OCI-LY3 (cell line): ENCODE data around the gene KLC3.

Source experiments
- H2AFZ ChIP-seq: fragments of 200-600, 300-600 bp; shearing (Covaris generic); 2 replicates; pipeline ENCODE4 v1.6.0; 2014; ENCODE audit warnings: antibody characterized with exemption, low read depth, low read length
- H3K27ac ChIP-seq: fragments of 200-600, 300-600 bp; sonication (generic); 2 replicates; pipeline ENCODE4 v1.5.1; 2014; ENCODE audit warnings: mild to moderate bottlenecking, low read length, moderate library complexity, mixed read lengths
- H3K27me3 ChIP-seq: fragments of 200-600, 300-600 bp; sonication (generic); 2 replicates; pipeline ENCODE4 v1.6.1; 2014; ENCODE audit warnings: low read depth, low read length, mixed read lengths
- H3K36me3 ChIP-seq: fragments of 200-600, 300-600 bp; sonication (generic); replicated peaks from 2 replicates; pipeline ENCODE3; 2014; ENCODE audit warnings: low read depth, low read length, mixed read lengths
- H3K4me1 ChIP-seq: fragments of 300-600, 200-600 bp; sonication (generic); 2 replicates; pipeline ENCODE4 v1.6.1; 2014; ENCODE audit warnings: low read length, mixed read lengths
- H3K4me2 ChIP-seq: fragments of 200-600, 300-600 bp; sonication (generic); 2 replicates; pipeline ENCODE4 v1.6.1; 2014; ENCODE audit warnings: low read length, mixed read lengths
- H3K4me3 ChIP-seq: fragments of 300-600, 200-600 bp; sonication (generic); 2 replicates; pipeline ENCODE4 v1.5.1; 2014; ENCODE audit warnings: antibody characterized with exemption, mild to moderate bottlenecking, low read length, moderate library complexity
- H3K79me2 ChIP-seq: fragments of 300-600, 200-600 bp; shearing (Covaris generic); 2 replicates; pipeline ENCODE4 v1.6.1; 2014; ENCODE audit warnings: mild to moderate bottlenecking, low read length, mixed read lengths
- H3K9ac ChIP-seq: fragments of 300-600, 200-600 bp; shearing (Covaris generic); 2 replicates; pipeline ENCODE4 v1.6.0; 2014; ENCODE audit warnings: mild to moderate bottlenecking, low read length, moderate library complexity
- H3K9me3 ChIP-seq: fragments of 200-600, 300-600 bp; shearing (Covaris generic); 2 replicates; pipeline ENCODE4 v1.6.1; 2014; ENCODE audit warnings: low read length, mixed read lengths; ENCODE audit not compliant: insufficient read depth
- H4K20me1 ChIP-seq: fragments of 200-600, 300-600 bp; sonication (generic); 2 replicates; pipeline ENCODE4 v1.6.1; 2016; ENCODE audit warnings: low read length, mixed read lengths; ENCODE audit not compliant: insufficient read depth
- CTCF ChIP-seq: fragments of 200-600, 300-600 bp; sonication (generic); IDR thresholded peaks from 2 replicates; pipeline ENCODE4 v1.5.1; 2014; ENCODE audit warnings: antibody characterized with exemption, low read length, low read depth
- EZH2phosphoT487 ChIP-seq: fragments of 200-600 bp; shearing (Covaris generic); IDR thresholded peaks from 2 replicates; pipeline ENCODE4 v1.6.1; 2018; ENCODE audit warnings: antibody characterized with exemption, mixed run types, low read depth

The KLC3 gene

GRCh38 chr19:45358213-45358792 is 17.8 kb downstream of the KLC3 start:
- Histone ChIP-seq H4K20me1 (no peaks in the 10 kb centered on the region), H3K9me3 (no peaks in the 10 kb centered on the region), H3K4me1 (no peaks in the 10 kb centered on the region), H3K27ac (no peak overlapping the region), H3K4me2 (no peak overlapping the region), H2AFZ (no peak overlapping the region), H3K27me3 (no peaks in the 10 kb centered on the region), H3K4me3 (no peak overlapping the region), H3K36me3 (peaks cover 66% of the 10 kb centered on the region), H3K9ac (no peak overlapping the region), H3K79me2 (no peaks in the 10 kb centered on the region)
- TF ChIP-seq EZH2phosphoT487 (no peak), CTCF (no peak)

- Histone ChIP-seq H3K36me3 (peaks cover 51% of the 10 kb centered on the region), H3K9me3 (no peaks in the 10 kb centered on the region)
Observed at GRCh38 chr19:45361608-45362007, 21.1 kb downstream of the KLC3 start.

DNA sequence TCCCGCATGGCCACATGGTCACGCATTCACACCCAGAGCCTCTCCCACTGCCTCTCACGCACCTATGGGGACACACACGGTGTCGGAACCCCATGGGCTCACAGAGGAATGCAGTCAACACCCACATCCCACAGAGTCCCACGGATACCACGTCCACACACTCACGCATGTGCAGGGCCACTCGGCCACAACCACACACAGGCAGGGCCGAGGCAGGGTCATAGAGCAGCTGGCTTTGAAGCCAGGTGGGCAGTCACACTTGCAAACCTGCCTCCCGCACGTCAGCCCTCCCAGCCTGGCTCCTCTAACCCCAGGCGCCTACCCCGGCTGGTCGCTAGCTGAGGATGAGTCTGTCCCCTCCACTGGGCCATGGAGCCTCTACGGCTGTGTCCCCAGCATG is 21.7 kb downstream of the KLC3 start:
- Histone ChIP-seq H3K4me2 (no peak overlapping the region), H3K4me1 (no peaks in the 10 kb centered on the region), H3K9ac (no peak overlapping the region), H3K27me3 (no peaks in the 10 kb centered on the region), H3K4me3 (no peak overlapping the region), H3K9me3 (no peaks in the 10 kb centered on the region), H2AFZ (no peak overlapping the region), H3K79me2 (no peaks in the 10 kb centered on the region), H3K27ac (no peak overlapping the region), H3K36me3 (peaks cover 44% of the 10 kb centered on the region), H4K20me1 (no peaks in the 10 kb centered on the region)
- TF ChIP-seq EZH2phosphoT487 (no peak), CTCF (no peak)

More at GRCh38 chr19:45361608-45362007, 21.1 kb downstream of the KLC3 start:
- Histone ChIP-seq H2AFZ (no peak overlapping the region), H3K27ac (no peak overlapping the region), H4K20me1 (no peaks in the 10 kb centered on the region), H3K27me3 (no peaks in the 10 kb centered on the region), H3K79me2 (no peaks in the 10 kb centered on the region), H3K4me1 (no peaks in the 10 kb centered on the region), H3K4me3 (no peak overlapping the region), H3K9ac (no peak overlapping the region), H3K4me2 (no peak overlapping the region)
- no peak for TF ChIP-seq EZH2phosphoT487
- TF ChIP-seq CTCF: no peak

- Histone ChIP-seq H2AFZ (no peak overlapping the region), H3K36me3 (peaks cover 38% of the 10 kb centered on the region), H3K4me2 (no peak overlapping the region), H3K79me2 (peaks cover 10% of the 10 kb centered on the region), H3K9ac (no peak overlapping the region), H3K27ac (no peak overlapping the region), H3K4me1 (peaks cover 1% of the 10 kb centered on the region; the same call in 1 of the 2 replicates), H3K9me3 (no peaks in the 10 kb centered on the region), H3K27me3 (no peaks in the 10 kb centered on the region), H4K20me1 (no peaks in the 10 kb centered on the region), H3K4me3 (no peak overlapping the region)
- TF ChIP-seq EZH2phosphoT487: no peak
- no peak for TF ChIP-seq CTCF
Observed at GRCh38 chr19:45363861-45364459, 23.4 kb downstream of the KLC3 start.
